Prostate gland (tissue), 2 donors: ENCODE measurements around the gene ZNF37A. TPM values are rescaled to one million over a fixed set of nuclear protein-coding genes. Genes with fewer than 3 reads are reported as not detected.
A peak's percentile ranks its signal among the peaks of the same experiment; 100 is the strongest.
"Not testable (repeated sequence)": the region's sequence is repeated elsewhere in the genome, so short reads cannot be mapped to it uniquely, and the experiment has no call there.

Experiments
- DNase-seq: peaks from one replicate; pipeline ENCODE4 v3.0.0-alpha.2; 2019; ENCODE audit warnings: low spot score
- H3K27ac ChIP-seq, 2 donors: fragments of 200-600 bp; sonication (generic); 2 replicates each; pipeline ENCODE4 v1.5.1; 2017 to 2019
- H3K27me3 ChIP-seq: fragments of 200-600 bp; sonication (generic); replicated peaks from 2 replicates; pipeline ENCODE4 v1.5.1; 2019; ENCODE audit not compliant: insufficient read depth
- H3K36me3 ChIP-seq, 2 donors: fragments of 200-600 bp; sonication (generic); 1 replicate in 1 of 2; 2 replicates in 1 of 2; pipeline versions ENCODE4 v1.5.1 to v1.8.1; 2017 to 2019
- H3K4me1 ChIP-seq: fragments of 200-600 bp; sonication (generic); replicated peaks from 2 replicates; pipeline ENCODE4 v1.5.1; 2019
- H3K4me3 ChIP-seq, 2 donors: fragments of 200-600 bp; sonication (generic); 2 replicates each; pipeline ENCODE4 v1.5.1; 2017 to 2019
- H3K9me3 ChIP-seq: fragments of 200-600 bp; sonication (generic); 2 replicates; pipeline ENCODE4 v1.5.1; 2017
- POLR2A ChIP-seq: fragments of 450-650 bp; IDR thresholded peaks from one replicate; pipeline ENCODE4 v1.6.1; 2016; ENCODE audit warnings: antibody characterized with exemption, mild to moderate bottlenecking
- POLR2AphosphoS5 ChIP-seq: sonication (generic); formaldehyde crosslinking; IDR thresholded peaks from one replicate; pipeline ENCODE4 v1.6.1; 2017; ENCODE audit warnings: antibody characterized with exemption
- WGBS: methylation state at CpG from one replicate; pipeline ENCODE4 v1.1.5; 2018; 5-methylcytosine and 5-hydroxymethylcytosine counted together
- intact Hi-C: fragments of 100-400 bp; cut with DNase I; formaldehyde crosslinking; loops from one replicate; pipeline ENCODE4 v1.14.2; 2022
- total RNA-seq, 2 donors: library from RNA; depleted of rRNA; stranded (reverse); fragments of >200 nt; gene quantifications; one replicate each; pipeline ENCODE4 v1.1.0, GENCODE V29; 2016
- TF ChIP-seq, protein P1 (sequence below), 4 experiments: fragments of 200-600 bp in 2 of 4; fragments of 450-650 bp in 2 of 4; sonication (generic) in 2 of 4; IDR thresholded peaks; 1 replicate in 3 of 4; 2 replicates in 1 of 4; pipeline ENCODE4 v1.5.1; 2016 to 2019; ENCODE audit warnings: antibody characterized with exemption in 4 of 4, mild to moderate bottlenecking in 2 of 4, moderate library complexity in 2 of 4

ZNF37A gene
- total RNA-seq, result 10 to 100 TPM; 11.7 to 29.5 TPM

DNA sequence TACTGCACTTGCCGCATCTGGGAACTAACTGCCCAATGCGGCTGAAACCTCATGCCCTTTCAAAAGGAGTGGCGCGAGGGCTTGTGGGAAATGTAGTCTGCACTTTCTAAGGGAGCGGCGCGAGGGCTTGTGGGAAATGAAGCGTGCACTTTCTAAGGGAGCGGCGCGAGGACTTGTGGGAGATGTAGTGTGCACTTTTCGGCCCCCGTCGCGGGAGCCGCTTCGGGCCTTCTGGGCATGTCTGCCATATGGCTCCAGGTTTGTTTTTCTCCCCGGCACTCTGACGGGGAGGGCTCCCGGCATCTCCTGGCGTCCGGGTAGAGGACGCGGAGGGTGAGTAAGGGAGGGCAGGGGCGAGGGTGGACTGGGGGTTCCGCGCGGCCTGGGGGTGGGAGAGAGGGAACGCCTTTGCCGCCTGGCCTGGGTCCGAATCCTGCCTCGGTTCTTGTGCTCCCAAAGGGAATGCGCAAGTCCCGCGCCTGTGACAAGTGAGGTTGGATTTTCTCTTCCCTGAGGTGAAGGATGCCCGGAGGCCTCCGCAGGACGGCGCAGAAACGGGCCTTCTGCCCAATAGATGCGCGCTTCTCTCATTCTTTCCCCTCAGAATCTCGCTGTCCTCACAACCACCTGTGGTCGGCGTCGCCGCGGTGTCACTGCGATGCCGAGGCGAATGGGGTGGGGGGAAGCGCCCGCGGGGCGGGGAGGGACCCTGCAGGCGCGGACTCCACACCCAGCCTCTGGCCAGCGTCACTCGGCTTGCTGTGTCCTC, at the start of gene ZNF37A:
TSS of gene ZNF37A (plus strand) at position 180 of the 769 bp plus-strand sequence. CDS start 2,281 bp downstream, outside the sequence.
- Histone ChIP-seq H3K36me3 (no peaks in the 10 kb centered on the region), H3K27me3 (no peaks in the 10 kb centered on the region), H3K4me1 (no peaks in the 10 kb centered on the region), H3K9me3 (no peaks in the 10 kb centered on the region), H3K4me3 (peak within 1 kb of the TSS; percentile 65 to 73), H3K27ac (peak within 1 kb of the TSS; percentile 84 to 86)
- TF ChIP-seq POLR2A (peak; percentile 70), POLR2AphosphoS5 (peak; percentile 96)
- TF ChIP-seq, protein P1, sequence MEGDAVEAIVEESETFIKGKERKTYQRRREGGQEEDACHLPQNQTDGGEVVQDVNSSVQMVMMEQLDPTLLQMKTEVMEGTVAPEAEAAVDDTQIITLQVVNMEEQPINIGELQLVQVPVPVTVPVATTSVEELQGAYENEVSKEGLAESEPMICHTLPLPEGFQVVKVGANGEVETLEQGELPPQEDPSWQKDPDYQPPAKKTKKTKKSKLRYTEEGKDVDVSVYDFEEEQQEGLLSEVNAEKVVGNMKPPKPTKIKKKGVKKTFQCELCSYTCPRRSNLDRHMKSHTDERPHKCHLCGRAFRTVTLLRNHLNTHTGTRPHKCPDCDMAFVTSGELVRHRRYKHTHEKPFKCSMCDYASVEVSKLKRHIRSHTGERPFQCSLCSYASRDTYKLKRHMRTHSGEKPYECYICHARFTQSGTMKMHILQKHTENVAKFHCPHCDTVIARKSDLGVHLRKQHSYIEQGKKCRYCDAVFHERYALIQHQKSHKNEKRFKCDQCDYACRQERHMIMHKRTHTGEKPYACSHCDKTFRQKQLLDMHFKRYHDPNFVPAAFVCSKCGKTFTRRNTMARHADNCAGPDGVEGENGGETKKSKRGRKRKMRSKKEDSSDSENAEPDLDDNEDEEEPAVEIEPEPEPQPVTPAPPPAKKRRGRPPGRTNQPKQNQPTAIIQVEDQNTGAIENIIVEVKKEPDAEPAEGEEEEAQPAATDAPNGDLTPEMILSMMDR (IDR thresholded peaks at IDR 0.05), result peak in 1 of 4 experiments; percentile 23
- WGBS, result under 1% methylated on average over 59 of the region's 59 CpGs
- intact Hi-C loops, result loop anchor here (2.0 to 10.0 kb wide), 3 partner anchors 80 to 230 kb away; partner anchors contain the start of genes ZNF25 and ZNF33A
- peak; percentile 97 for DNase-seq

DNA sequence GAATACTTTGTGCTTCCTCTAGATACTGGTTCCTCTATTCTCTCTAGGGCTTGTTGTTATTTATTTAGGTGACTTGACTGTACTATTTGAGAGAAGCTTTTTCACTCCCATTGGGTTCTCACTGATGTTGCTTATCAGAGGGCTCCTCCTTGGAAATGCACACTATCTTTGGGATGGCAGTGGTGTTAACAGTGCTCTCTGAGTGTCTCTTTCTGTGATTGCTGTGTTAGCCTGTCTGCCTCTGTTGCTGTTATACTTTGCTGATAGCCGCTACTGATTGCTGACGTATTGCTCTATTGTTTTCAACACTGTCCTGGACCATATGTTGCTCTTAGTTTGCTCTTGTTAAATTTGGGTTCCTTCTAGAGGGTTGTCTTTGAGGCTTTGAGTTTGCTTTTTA, 49.0 kb upstream of the ZNF37A start:
- TF ChIP-seq, protein P1 (IDR thresholded peaks at IDR 0.05), result no peak
- TF ChIP-seq POLR2AphosphoS5 (no peak), POLR2A (no peak)
- intact Hi-C loops, result no loop called here

GRCh38 chr10:38047666-38048065, 46.5 kb upstream of the ZNF37A start:
- WGBS, result 93% methylated on average over 1 of the region's 1 CpG
- no peaks in the 10 kb centered on the region for H3K27me3 ChIP-seq
- intact Hi-C loops, result no loop called here
- no peak overlapping the region for H3K27ac ChIP-seq
- TF ChIP-seq, protein P1 (IDR thresholded peaks at IDR 0.05), result no peak
- TF ChIP-seq POLR2AphosphoS5, result no peak
- no peak for TF ChIP-seq POLR2A
- H3K9me3 ChIP-seq, result no peaks in the 10 kb centered on the region
- no peaks in the 10 kb centered on the region for H3K36me3 ChIP-seq
- no peak for DNase-seq
- no peak overlapping the region for H3K4me3 ChIP-seq
- H3K4me1 ChIP-seq, result no peaks in the 10 kb centered on the region

More for the DNA sequence above, 49.0 kb upstream of the ZNF37A start:
- WGBS, result 50% methylated on average over 2 of the region's 2 CpGs
- H3K9me3 ChIP-seq, result no peaks in the 10 kb centered on the region
- H3K36me3 ChIP-seq, result no peaks in the 10 kb centered on the region
- no peak overlapping the region for H3K27ac ChIP-seq
- H3K27me3 ChIP-seq, result no peaks in the 10 kb centered on the region
- no peak overlapping the region for H3K4me3 ChIP-seq
- no peaks in the 10 kb centered on the region for H3K4me1 ChIP-seq
- DNase-seq, result no peak

- no peak for DNase-seq
- no peak overlapping the region for H3K27ac ChIP-seq
- intact Hi-C loops, result no loop called here
- peaks cover 3 to 12% of the 10 kb centered on the region in 2 donors for H3K36me3 ChIP-seq
- H3K4me3 ChIP-seq, result no peak overlapping the region
- no peaks in the 10 kb centered on the region for H3K27me3 ChIP-seq
- TF ChIP-seq, protein P1 (IDR thresholded peaks at IDR 0.05), result no peak
- TF ChIP-seq POLR2A (no peak), POLR2AphosphoS5 (no peak)
- WGBS, result 93% methylated on average over 1 of the region's 1 CpG
- H3K4me1 ChIP-seq, result no peaks in the 10 kb centered on the region
- H3K9me3 ChIP-seq, result no peaks in the 10 kb centered on the region
Measured at GRCh38 chr10:38050212-38050611, 43.9 kb upstream of the ZNF37A start.

DNA sequence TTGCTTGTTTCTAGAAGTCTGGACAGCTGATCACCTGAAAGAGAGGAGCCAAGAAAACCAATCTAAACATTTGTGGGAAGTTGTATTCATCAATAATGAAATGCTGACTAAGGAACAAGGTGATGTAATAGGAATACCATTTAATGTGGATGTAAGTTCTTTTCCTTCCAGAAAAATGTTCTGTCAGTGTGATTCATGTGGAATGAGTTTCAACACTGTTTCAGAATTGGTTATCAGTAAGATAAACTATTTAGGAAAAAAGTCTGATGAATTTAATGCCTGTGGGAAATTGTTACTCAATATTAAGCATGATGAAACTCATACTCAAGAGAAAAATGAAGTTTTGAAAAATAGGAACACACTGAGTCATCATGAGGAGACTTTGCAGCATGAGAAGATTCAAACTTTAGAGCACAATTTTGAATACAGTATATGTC, 39.8 kb upstream of the ZNF37A start:
- H3K4me1 ChIP-seq, result no peaks in the 10 kb centered on the region
- peaks cover 7 to 23% of the 10 kb centered on the region in 2 donors for H3K36me3 ChIP-seq
- H3K27ac ChIP-seq, result no peak overlapping the region
- TF ChIP-seq, protein P1 (IDR thresholded peaks at IDR 0.05), result no peak
- TF ChIP-seq POLR2A (no peak), POLR2AphosphoS5 (no peak)
- DNase-seq, result no peak
- no peaks in the 10 kb centered on the region for H3K9me3 ChIP-seq
- H3K4me3 ChIP-seq, result no peak overlapping the region
- H3K27me3 ChIP-seq, result no peaks in the 10 kb centered on the region
- intact Hi-C loops, result no loop called here

- 97% methylated on average over 5 of the region's 5 CpGs for WGBS
- H3K4me3 ChIP-seq, H3K9me3 ChIP-seq, H3K4me1 ChIP-seq, H3K27ac ChIP-seq, DNase-seq, H3K27me3 ChIP-seq, intact Hi-C loops: not testable (repeated sequence)
- peaks cover 7 to 23% of the 10 kb centered on the region in 2 donors for H3K36me3 ChIP-seq
Measured at GRCh38 chr10:38055274-38055894, 38.8 kb upstream of the ZNF37A start.

DNA sequence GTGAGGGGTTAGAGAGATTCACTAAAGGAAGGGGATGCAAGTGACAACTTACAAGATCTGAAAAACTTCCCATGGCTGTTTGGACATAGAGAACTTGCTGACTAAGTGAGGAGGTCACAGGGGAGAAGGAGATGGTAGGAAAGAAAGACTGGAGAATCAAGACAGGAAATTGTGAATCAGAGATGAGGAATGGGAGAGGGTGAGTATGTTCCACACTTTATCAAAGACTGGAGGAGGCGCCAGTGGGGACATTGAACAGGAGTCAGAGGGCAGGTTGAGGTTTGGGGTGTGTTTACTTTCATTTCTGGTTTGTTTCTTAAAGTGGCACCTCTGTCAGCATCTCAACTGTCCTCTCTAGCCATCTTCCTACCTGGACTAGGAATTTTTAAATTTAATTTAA, 24.5 kb upstream of the ZNF37A start:
- H3K4me3 ChIP-seq, H3K36me3 ChIP-seq, H3K9me3 ChIP-seq, DNase-seq, intact Hi-C loops, H3K4me1 ChIP-seq, H3K27ac ChIP-seq, H3K27me3 ChIP-seq: not testable (repeated sequence)
- WGBS, result 80% methylated on average over 1 of the region's 1 CpG
